ENCODE results near the gene MGMT. TPM values are rescaled to one million over a fixed set of nuclear protein-coding genes. Genes with fewer than 3 reads are reported as not detected.

Gene MGMT
- total RNA-seq, 1 experiment from 2014 or later, result 21.1 TPM

GRCh38 chr10:129522041-129522585, 55.1 kb downstream of the MGMT start:
- DNase-seq, result no peak
- Histone ChIP-seq H3K4me3 (no peak overlapping the region), H3K27me3 (no peaks in the 10 kb centered on the region), H3K9me3 (no peaks in the 10 kb centered on the region), H3K36me3 (no peaks in the 10 kb centered on the region)

DNA sequence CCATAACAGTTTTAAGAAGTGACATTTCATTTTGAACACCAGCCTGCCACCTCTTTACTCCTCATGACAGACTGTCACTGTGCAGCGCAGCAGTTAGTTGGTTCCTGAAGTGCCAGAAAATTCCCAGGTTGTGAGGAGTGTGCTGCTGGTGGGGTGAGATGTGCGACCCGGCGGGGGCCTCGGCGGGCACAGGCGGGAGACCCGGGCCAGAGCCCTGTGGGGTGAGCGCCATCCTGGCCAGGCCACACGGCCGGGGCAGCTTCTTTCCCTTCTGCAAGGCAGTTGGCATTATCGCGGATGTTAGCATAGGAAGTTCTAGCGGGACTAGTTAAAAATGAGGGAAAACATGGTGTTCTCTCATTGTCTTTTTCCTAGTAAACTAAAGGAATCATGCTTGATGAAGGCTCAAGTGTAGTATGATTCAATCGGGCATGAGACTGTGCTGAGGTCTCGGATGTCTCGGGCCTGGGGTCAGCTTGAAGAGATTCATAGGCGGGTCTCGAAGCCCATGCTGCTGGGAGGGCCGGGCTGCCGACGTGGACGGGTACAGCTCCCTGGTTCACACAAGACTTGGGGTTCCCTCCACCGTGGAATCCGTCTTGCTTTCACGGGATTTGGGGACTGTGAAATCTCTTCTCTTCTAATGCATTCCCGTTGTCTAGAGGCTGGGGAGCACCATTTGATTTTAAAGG, 56.1 kb downstream of the MGMT start:
- DNase-seq, result no peak
- no peaks in the 10 kb centered on the region for H3K9me3 ChIP-seq
- H3K4me3 ChIP-seq, result no peak overlapping the region
- H3K36me3 ChIP-seq, result no peaks in the 10 kb centered on the region
- H3K27me3 ChIP-seq, result no peaks in the 10 kb centered on the region

GRCh38 chr10:129523723-129524316, 56.8 kb downstream of the MGMT start:
- H3K9me3 ChIP-seq, result no peaks in the 10 kb centered on the region
- H3K4me3 ChIP-seq, result no peak overlapping the region
- DNase-seq, result no peak
- no peaks in the 10 kb centered on the region for H3K36me3 ChIP-seq
- H3K27me3 ChIP-seq, result no peaks in the 10 kb centered on the region

- Histone ChIP-seq H3K27me3 (no peaks in the 10 kb centered on the region), H3K36me3 (no peaks in the 10 kb centered on the region), H3K9me3 (no peaks in the 10 kb centered on the region), H3K4me3 (no peak overlapping the region)
- no peak for DNase-seq
Observed at GRCh38 chr10:129524936-129525335, 57.9 kb downstream of the MGMT start.

- Histone ChIP-seq H3K9me3 (no peaks in the 10 kb centered on the region), H3K27me3 (no peaks in the 10 kb centered on the region), H3K36me3 (no peaks in the 10 kb centered on the region), H3K4me3 (no peak overlapping the region)
- DNase-seq, result peak; percentile 49
Observed at GRCh38 chr10:129525401-129525801, 58.4 kb downstream of the MGMT start.

DNA sequence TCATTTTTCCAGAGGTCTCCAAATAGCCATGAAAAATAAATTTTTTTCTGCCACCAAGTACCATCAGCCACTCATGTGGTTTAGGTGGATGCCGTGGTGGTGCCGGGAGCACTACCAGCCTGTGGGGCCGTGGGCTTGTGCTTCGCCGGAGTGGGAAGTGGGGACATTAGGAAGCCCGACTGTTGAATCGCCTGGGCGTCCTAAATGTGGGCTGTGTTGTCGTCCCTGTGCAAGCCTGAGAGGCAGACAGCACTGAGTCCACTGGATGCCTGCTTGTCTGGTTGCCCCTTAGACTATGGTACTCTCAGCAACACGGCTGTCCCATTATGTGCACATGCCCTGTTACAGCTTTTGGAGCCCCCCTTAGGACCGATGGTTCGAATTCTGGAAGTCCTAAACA, 59.9 kb downstream of the MGMT start:
- H3K4me3 ChIP-seq, result no peak overlapping the region
- H3K36me3 ChIP-seq, result no peaks in the 10 kb centered on the region
- no peak for DNase-seq
- no peaks in the 10 kb centered on the region for H3K27me3 ChIP-seq
- H3K9me3 ChIP-seq, result no peaks in the 10 kb centered on the region

GRCh38 chr10:129528376-129528978, 61.4 kb downstream of the MGMT start:
- no peaks in the 10 kb centered on the region for H3K27me3 ChIP-seq
- H3K36me3 ChIP-seq, result no peaks in the 10 kb centered on the region
- no peaks in the 10 kb centered on the region for H3K9me3 ChIP-seq
- no peak for DNase-seq
- H3K4me3 ChIP-seq, result no peak overlapping the region

DNA sequence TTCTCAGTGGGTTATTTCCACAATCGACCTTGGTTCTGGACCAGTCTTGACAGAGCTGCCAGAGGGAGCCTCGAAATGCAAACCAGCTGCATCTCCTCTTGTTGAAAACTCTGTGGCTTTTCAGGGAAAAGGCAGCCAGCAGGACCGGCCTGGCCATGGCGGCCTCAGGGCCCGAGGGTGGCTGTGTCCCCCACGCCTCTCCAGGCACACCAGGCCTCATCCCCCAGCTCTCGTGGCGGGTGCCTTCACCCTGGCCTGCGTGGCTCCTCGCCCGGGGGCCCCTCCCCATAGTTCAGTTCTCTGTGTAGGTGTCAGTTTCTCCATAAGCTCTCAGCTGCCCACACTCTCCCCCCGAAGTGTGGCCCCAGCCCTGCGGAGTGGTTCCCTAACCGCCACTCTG, 63.5 kb downstream of the MGMT start:
- Histone ChIP-seq H3K4me3 (no peak overlapping the region), H3K27me3 (no peaks in the 10 kb centered on the region), H3K36me3 (no peaks in the 10 kb centered on the region), H3K9me3 (no peaks in the 10 kb centered on the region)
- DNase-seq, result no peak

DNA sequence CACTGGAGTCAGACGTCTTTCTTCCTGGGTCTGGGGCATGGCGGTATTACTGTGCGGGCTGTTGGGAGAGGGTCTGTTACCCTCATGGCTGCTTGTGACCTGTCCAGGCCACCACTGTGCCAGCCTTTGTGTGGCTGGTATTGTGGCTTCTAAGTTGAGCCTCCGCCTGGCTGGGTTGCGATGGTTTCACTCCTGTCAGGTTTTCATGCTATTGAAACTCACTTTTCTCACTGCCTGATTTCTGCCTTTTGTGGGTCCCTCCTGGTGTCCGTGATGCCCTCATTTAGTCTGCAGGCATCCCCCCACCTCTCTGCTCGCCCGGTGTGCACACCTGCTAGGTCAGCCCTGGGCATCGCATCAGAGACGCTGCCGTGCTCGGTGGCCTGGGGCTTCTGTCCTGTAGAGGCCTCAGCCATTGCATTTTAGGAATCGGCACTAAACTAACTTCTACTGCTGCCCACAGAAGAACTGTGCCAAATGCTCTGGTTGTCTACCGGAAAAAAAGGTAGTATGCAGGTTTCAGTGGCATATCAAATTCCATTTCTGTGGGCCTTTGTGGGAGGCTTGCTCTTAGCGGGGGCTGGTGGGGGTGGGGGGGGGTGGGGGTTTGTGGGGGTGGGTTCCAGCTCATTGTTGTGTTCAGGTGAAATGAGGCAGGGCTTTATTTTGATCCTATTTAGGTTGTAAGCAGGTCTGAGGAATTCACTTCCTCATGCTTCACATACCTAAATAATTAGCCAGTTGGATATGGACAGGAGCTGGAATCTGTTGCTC, 64.3 kb downstream of the MGMT start:
- Histone ChIP-seq H3K36me3 (no peaks in the 10 kb centered on the region), H3K9me3 (no peaks in the 10 kb centered on the region), H3K27me3 (no peaks in the 10 kb centered on the region), H3K4me3 (no peak overlapping the region)
- no peak for DNase-seq

DNA sequence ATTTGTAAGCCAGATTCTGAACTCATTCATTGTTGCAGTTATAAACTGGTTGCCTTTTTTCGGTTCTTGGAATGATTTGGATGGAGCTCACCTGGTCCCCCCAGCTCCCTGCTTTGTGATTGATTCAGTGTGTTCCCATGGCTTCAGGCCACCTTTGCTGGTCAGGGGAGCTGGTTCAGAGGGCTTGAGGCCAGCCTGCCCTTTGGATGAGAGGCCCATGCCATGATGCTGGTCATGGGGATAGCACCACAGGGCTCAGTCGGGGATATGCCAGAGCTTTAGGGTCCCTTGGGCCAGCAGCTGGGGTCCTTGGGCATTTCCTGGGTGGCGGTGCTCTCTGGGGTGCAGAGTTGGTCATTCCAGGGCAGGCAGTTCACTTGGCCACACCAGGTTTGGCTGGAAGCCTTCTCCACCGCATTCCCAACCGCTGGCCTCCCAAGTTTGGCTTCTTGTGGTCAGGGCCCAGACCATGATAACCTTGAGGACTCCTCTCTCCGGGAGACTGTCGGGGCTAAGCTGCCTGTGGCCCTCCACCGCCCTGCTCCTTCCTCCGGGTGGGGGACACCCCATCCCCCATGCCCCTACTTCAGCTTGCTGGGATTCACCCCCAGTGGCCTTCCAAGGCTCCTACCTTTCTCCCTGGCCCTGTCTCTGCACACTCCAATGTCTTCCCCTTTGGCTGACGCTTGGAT, 65.1 kb downstream of the MGMT start:
- no peaks in the 10 kb centered on the region for H3K9me3 ChIP-seq
- H3K27me3 ChIP-seq, result no peaks in the 10 kb centered on the region
- no peaks in the 10 kb centered on the region for H3K36me3 ChIP-seq
- H3K4me3 ChIP-seq, result no peak overlapping the region
- peak; percentile 12 for DNase-seq

DNA sequence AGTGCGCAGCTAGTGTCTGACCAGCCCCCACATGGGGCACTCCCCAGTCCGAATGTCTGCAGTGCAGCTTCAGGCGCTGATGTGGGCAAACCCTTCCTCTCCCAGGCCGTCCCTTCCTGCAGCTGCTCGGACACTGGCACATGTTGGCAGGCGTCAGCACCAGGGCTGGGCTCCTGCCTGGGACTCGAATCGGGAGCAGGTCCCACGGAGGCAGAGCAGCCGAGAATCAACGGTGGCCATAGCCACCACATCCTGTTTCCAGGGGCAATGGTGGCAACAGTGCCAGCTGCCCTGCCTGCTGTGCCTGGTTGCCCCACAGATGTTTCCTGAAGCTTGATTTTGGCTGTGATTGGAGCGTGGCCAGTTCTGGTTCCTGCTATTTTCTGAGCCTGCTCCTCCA, 65.8 kb downstream of the MGMT start:
- no peaks in the 10 kb centered on the region for H3K36me3 ChIP-seq
- DNase-seq, result no peak
- H3K27me3 ChIP-seq, result no peaks in the 10 kb centered on the region
- no peak overlapping the region for H3K4me3 ChIP-seq
- no peaks in the 10 kb centered on the region for H3K9me3 ChIP-seq

DNA sequence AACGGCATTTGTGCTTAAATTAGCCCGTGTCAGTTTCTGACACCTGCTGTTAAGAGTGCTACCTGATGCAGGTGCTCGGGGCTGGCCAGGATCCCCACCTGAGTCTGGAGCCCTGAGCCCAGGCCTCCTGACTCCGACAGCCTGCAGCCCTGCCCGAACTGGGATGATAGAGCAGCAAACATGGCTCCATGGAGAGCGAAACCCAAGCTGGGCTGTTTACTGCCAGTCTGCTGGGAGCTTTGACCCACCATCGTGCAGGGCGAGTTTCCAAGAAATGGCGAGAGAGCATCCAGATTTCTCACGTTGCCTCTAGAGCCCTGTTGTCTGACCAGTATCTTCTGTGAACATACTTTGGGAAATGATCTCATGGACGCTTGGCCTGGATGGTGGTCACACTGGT, 66.2 kb downstream of the MGMT start:
- no peaks in the 10 kb centered on the region for H3K9me3 ChIP-seq
- H3K27me3 ChIP-seq, result no peaks in the 10 kb centered on the region
- DNase-seq, result no peak
- H3K4me3 ChIP-seq, result no peak overlapping the region
- no peaks in the 10 kb centered on the region for H3K36me3 ChIP-seq

- Histone ChIP-seq H3K36me3 (no peaks in the 10 kb centered on the region), H3K4me3 (no peak overlapping the region), H3K9me3 (no peaks in the 10 kb centered on the region), H3K27me3 (no peaks in the 10 kb centered on the region)
- no peak for DNase-seq
Observed at GRCh38 chr10:129534826-129535225, 67.8 kb downstream of the MGMT start.

- no peak for DNase-seq
- H3K4me3 ChIP-seq, result no peak overlapping the region
- H3K36me3 ChIP-seq, result no peaks in the 10 kb centered on the region
- no peaks in the 10 kb centered on the region for H3K9me3 ChIP-seq
- no peaks in the 10 kb centered on the region for H3K27me3 ChIP-seq
Observed at GRCh38 chr10:129536336-129536735, 69.3 kb downstream of the MGMT start.

- DNase-seq, result no peak
- Histone ChIP-seq H3K36me3 (no peaks in the 10 kb centered on the region), H3K27me3 (no peaks in the 10 kb centered on the region), H3K9me3 (no peaks in the 10 kb centered on the region), H3K4me3 (no peak overlapping the region)
Observed at GRCh38 chr10:129537151-129537550, 70.1 kb downstream of the MGMT start.

GRCh38 chr10:129538236-129538635, 71.2 kb downstream of the MGMT start:
- Histone ChIP-seq H3K9me3 (no peaks in the 10 kb centered on the region), H3K36me3 (no peaks in the 10 kb centered on the region), H3K4me3 (no peak overlapping the region), H3K27me3 (no peaks in the 10 kb centered on the region)
- DNase-seq, result no peak

- no peak overlapping the region for H3K4me3 ChIP-seq
- H3K36me3 ChIP-seq, result no peaks in the 10 kb centered on the region
- no peaks in the 10 kb centered on the region for H3K9me3 ChIP-seq
- no peaks in the 10 kb centered on the region for H3K27me3 ChIP-seq
- DNase-seq, result no peak
Observed at GRCh38 chr10:129541200-129541599, 74.2 kb downstream of the MGMT start.

Measured in MG63 (cell line).